KMS-11 (cell line): ENCODE data around the gene ALKBH4.
"Not testable (repeated sequence)": the region's sequence is repeated elsewhere in the genome, so short reads cannot be mapped to it uniquely, and the experiment has no call there.

Source experiments
- H2AFZ ChIP-seq: fragments of 200-600 bp; sonication (generic); 2 replicates; pipeline ENCODE4 v1.6.1; 2016; ENCODE audit warnings: antibody characterized with exemption, mixed run types, low read depth
- H3K27ac ChIP-seq: fragments of 200-600 bp; sonication (generic); 2 replicates; pipeline ENCODE4 v1.6.1; 2016; ENCODE audit warnings: mild to moderate bottlenecking, mixed run types
- H3K27me3 ChIP-seq: fragments of 200-600 bp; sonication (generic); 2 replicates; pipeline ENCODE4 v1.6.1; 2017; ENCODE audit warnings: mild to moderate bottlenecking, low read depth, mixed run types, moderate library complexity; ENCODE audit not compliant: insufficient read depth
- H3K36me3 ChIP-seq: fragments of 200-600 bp; sonication (generic); 2 replicates; pipeline ENCODE4 v1.6.1; 2017; ENCODE audit warnings: mild to moderate bottlenecking, mixed run types; ENCODE audit not compliant: insufficient read depth
- H3K4me1 ChIP-seq: fragments of 200-600 bp; sonication (generic); 2 replicates; pipeline ENCODE4 v1.6.1; 2016; ENCODE audit warnings: mild to moderate bottlenecking, low read depth, mixed run types; ENCODE audit not compliant: poor library complexity, severe bottlenecking
- H3K4me2 ChIP-seq: fragments of 200-600 bp; sonication (generic); 2 replicates; pipeline ENCODE4 v1.7.0; 2016; ENCODE audit warnings: mild to moderate bottlenecking, mixed run types
- H3K4me3 ChIP-seq: fragments of 200-600 bp; sonication (generic); IDR thresholded peaks from 2 replicates; pipeline ENCODE4 v1.6.1; 2017; ENCODE audit warnings: low read depth, low read length, mixed read lengths; ENCODE audit not compliant: insufficient read depth
- H3K79me2 ChIP-seq: fragments of 200-600 bp; sonication (generic); 2 replicates; pipeline ENCODE4 v1.6.1; 2016; ENCODE audit warnings: low read depth, mixed run types; ENCODE audit not compliant: insufficient read depth
- H3K9ac ChIP-seq: fragments of 200-600 bp; sonication (generic); 2 replicates; pipeline ENCODE4 v1.6.1; 2016; ENCODE audit warnings: mild to moderate bottlenecking, mixed run types
- H4K20me1 ChIP-seq: fragments of 200-600 bp; sonication (generic); 2 replicates; pipeline ENCODE4 v1.6.1; 2016; ENCODE audit warnings: mild to moderate bottlenecking, mixed run types; ENCODE audit not compliant: insufficient read depth
- TF ChIP-seq, protein P1 (sequence below): fragments of 200-600 bp; sonication (generic); conservative IDR thresholded peaks from 2 replicates; pipeline ENCODE4 v1.6.1; 2017; ENCODE audit warnings: low read depth, mild to moderate bottlenecking, antibody characterized with exemption, low read length, moderate library complexity, mixed read lengths

Gene ALKBH4

DNA sequence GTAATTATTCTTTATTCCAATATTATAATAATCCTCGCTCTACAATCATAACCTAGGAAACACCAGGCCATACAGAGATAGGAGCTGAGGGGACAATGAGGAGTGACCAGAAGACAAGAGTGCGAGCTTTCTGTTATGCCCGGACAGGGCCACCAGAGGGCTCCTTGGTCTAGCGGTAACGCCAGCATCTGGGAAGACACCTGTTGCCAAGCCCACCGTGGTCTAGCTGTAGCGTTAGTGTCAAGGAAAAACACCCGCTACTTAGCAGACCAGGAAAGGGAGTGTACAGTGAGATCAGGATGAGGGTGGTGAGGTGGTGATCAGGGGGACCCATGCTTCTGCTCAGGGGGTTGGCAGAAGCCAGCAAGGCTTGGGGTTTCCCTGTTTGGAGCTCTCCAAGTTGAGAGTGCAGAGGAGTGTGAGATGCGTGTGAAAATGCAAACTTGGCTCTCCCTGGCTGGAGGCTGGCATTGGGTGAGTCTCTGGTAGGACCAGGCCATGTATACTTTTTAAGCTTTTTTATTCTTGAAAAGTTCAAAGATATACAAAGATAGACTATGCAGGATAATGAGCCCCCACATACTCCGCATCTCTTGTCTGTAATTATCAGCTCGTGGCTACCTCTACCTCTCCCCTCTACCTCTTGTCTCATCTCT, 15.4 kb upstream of the ALKBH4 start:
- not testable (repeated sequence) for H3K4me1 ChIP-seq, H3K4me3 ChIP-seq, H3K27me3 ChIP-seq, H3K36me3 ChIP-seq, H3K27ac ChIP-seq, H3K4me2 ChIP-seq, H4K20me1 ChIP-seq, H2AFZ ChIP-seq, H3K9ac ChIP-seq, H3K79me2 ChIP-seq
- TF ChIP-seq, protein P1, sequence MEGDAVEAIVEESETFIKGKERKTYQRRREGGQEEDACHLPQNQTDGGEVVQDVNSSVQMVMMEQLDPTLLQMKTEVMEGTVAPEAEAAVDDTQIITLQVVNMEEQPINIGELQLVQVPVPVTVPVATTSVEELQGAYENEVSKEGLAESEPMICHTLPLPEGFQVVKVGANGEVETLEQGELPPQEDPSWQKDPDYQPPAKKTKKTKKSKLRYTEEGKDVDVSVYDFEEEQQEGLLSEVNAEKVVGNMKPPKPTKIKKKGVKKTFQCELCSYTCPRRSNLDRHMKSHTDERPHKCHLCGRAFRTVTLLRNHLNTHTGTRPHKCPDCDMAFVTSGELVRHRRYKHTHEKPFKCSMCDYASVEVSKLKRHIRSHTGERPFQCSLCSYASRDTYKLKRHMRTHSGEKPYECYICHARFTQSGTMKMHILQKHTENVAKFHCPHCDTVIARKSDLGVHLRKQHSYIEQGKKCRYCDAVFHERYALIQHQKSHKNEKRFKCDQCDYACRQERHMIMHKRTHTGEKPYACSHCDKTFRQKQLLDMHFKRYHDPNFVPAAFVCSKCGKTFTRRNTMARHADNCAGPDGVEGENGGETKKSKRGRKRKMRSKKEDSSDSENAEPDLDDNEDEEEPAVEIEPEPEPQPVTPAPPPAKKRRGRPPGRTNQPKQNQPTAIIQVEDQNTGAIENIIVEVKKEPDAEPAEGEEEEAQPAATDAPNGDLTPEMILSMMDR, result peak; percentile 43

DNA sequence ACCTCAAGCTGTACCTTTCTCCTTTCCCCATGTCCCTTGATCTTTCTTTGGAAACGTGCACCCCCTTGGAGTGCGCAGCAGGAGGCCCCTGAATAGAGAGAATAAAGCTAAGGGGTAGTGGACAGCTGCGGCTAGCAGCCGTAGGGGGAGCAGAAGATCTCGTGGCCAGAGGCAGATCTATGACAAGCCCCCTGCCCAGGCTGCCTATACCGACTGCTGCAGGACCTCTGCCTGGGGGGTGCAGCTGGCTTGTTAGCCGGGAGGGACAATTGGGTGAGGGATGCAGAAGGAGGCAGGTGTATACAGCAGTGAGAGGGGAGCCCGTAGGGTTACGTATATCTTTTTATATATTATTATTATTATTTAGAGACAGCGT, 14.5 kb upstream of the ALKBH4 start:
- H3K27ac ChIP-seq, H3K9ac ChIP-seq: not testable (repeated sequence)

DNA sequence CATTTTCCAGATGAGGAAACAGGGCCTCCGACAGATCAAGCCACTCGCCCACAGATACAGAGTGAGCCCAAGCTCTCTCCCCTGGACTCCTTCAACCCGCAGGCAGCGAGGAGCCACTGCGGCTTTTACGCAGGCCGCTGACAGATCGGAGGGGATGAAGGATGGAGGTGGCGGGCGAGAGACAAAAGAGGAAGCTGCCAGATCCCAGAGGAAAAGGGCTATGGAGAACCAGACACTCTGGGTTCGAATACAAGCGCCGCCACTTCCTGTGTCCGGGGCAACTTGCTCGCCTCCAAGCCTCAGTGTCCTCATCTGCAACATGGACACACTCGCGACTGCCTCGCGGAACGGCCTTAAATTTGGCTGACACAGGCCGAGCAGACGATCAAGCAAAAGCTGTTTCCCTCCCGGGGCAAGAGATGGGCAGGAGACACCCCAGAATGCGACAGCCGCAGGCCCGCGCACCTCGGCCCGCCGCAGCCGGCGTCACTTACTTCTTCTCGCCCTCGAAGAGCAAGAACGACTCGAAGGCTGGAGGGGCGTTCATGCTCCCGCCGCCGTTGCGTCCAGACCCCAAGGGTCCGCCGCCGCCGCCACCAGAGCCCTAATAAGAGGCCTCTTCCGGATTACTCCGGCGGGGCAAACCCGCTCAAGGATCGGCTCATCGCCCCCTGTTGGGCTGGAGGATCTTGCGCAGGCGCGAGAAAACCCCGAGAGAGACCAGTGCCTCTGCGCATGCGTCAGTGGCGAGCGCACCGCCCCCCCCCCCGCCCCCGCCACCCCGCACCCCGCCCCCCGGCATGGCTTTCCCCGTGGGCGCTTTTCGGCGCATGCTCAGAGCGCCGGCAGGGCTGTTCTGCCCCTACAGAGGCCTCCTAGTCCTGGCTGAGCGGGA, 13.9 kb upstream of the ALKBH4 start, which contains the start of gene POLR2J:
POLR2J (minus strand) TSS at position 609 of the 895 bp plus-strand sequence; CDS start at position 547, 62 bp downstream.
- not testable (repeated sequence) for H3K4me2 ChIP-seq, H3K79me2 ChIP-seq, H3K27me3 ChIP-seq, H3K36me3 ChIP-seq, H2AFZ ChIP-seq, H3K4me1 ChIP-seq, H3K4me3 ChIP-seq, H3K9ac ChIP-seq, H3K27ac ChIP-seq, H4K20me1 ChIP-seq

More for the DNA sequence above, 14.5 kb upstream of the ALKBH4 start:
- not testable (repeated sequence) for H3K36me3 ChIP-seq, H3K4me1 ChIP-seq, H3K79me2 ChIP-seq, H3K4me3 ChIP-seq, H4K20me1 ChIP-seq, H2AFZ ChIP-seq, H3K4me2 ChIP-seq, H3K27me3 ChIP-seq

DNA sequence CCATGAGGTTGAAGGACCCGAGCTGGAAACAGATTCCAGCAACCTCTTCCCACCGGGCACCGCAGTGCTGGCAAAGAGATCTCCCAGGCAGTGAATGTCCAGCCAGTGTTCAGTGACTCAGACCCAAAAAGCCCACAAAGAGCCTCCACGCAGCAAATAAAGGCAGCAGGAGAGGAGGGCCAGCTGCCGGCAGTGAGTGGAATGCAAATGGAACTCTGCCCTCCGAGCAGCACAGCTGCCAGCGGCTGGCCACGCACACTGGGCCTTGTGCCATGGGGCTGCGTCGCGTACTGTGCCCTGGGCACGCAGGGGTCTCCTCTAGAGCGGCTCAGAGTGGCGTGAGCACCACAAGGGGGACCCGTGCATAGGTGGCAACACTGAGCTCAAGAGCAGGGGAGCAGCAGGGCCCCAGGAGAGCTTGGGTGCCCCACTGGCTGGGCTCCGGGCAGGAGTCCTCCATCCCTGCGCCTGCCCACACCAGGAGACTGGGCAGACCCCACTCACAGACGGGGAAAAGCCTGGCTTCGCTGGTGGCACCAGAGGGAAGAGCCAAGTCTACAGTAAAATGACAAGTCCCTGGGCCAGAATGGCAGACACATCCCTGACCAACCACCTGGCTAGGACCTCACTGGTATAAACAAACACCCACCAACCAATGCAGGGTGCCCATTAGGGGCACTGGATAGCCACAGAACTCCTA, 10.2 kb upstream of the ALKBH4 start:
- H3K27ac ChIP-seq, H3K4me1 ChIP-seq, H3K36me3 ChIP-seq, H3K79me2 ChIP-seq, H3K27me3 ChIP-seq, H3K9ac ChIP-seq, H3K4me3 ChIP-seq, H2AFZ ChIP-seq, H4K20me1 ChIP-seq, H3K4me2 ChIP-seq: not testable (repeated sequence)

DNA sequence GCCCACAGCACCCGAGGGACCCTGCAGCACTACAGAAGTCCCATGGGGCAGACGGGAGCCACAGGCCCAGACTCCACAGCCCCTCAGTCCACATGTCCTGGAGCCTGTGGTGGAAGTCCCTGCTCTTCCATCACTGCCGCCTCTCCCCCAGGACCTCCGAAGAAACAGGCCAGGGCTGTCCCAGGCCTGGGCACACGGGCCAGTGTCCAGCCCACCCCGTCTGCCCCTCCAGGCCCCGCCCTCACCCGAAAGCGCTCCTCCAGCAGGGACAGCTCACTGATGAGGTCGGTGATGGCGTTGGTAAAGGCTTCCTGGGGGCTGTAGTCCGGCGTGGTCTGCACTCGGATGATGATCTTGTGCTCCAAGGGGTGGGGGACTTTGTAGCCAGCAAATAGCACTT, 9.5 kb upstream of the ALKBH4 start:
- H3K79me2 ChIP-seq, H2AFZ ChIP-seq, H3K27ac ChIP-seq, H3K9ac ChIP-seq, H3K4me3 ChIP-seq, H3K27me3 ChIP-seq, H4K20me1 ChIP-seq, H3K4me1 ChIP-seq, H3K36me3 ChIP-seq, H3K4me2 ChIP-seq: not testable (repeated sequence)

DNA sequence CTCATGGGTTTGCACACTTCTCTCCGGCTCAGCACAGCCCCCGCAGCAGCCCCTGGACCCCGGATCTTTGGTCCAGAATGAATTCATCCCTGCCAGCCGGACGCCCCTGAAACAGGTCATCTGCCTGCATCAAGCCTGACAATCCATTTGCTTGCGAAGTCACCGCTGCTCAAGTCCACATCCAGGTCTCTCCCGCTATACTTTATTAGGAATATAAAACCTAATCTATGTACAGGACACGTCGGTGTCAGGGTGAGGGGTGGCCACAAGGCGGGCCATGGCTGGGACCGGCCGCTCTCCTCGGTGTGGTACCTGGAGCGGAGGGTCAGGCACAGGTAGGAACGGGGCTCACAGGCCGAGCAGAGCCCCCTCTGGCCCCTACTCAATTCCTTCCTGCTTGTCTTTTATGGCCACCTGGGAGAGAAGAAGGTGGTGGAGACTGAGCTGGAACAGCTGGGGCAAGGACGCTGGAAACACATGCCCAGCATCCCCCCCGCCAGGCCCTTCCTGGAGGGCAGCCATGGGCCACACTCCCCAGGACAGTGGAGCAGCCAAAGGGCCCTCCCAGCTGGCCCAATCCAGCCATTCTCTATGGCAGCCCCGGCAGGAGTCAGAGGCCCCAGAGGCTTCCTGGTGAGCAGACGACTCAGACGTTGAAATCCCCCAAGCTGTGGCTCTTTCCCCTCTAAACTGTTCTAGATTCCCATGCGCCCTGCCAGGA, 8.8 kb upstream of the ALKBH4 start:
- Histone ChIP-seq H3K4me2 (no peak overlapping the region), H3K36me3 (no peaks in the 10 kb centered on the region), H3K9ac (no peak overlapping the region)

More for the DNA sequence above, 8.8 kb upstream of the ALKBH4 start:
- no peak overlapping the region for H3K27ac ChIP-seq
- TF ChIP-seq, protein P1, result no peak
- no peak overlapping the region for H3K4me3 ChIP-seq
- H3K27me3 ChIP-seq, result no peaks in the 10 kb centered on the region
- no peaks in the 10 kb centered on the region for H4K20me1 ChIP-seq
- no peak overlapping the region for H2AFZ ChIP-seq
- no peaks in the 10 kb centered on the region; the same call in 1 of the 2 replicates for H3K79me2 ChIP-seq
- H3K4me1 ChIP-seq, result no peaks in the 10 kb centered on the region
